NCI-H1092 (cell line): ENCODE data around the gene PSMA8.
"Not testable (repeated sequence)": the region's sequence is repeated elsewhere in the genome, so short reads cannot be mapped to it uniquely, and the experiment has no call there.

Source experiments
- DNase-seq: peaks from one replicate; lab custom pipeline; 2025; lab: John Stamatoyannopoulos, UW

Gene PSMA8

DNA sequence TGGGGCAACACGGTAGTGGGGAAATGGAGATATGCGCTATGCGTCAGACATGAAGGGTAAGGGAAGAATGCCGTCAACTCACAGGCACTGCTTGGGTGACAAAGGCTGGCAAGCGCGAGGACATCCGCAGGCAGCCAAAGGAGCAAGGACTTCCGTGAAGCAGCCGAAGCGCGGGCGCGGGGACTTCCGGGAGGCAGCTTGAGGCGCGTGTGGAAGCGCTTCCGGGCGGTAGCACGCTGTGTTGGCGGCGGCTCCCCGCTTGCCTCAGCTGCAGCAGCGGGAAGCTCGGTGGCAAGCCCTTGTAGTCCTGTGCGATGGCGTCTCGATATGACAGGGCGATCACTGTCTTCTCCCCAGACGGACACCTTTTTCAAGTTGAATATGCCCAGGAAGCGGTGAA is at the start of gene PSMA8:
PSMA8 (plus strand) TSS at position 218 of the 400 bp plus-strand sequence; CDS start at position 315, 97 bp downstream.
- no peak for DNase-seq

DNA sequence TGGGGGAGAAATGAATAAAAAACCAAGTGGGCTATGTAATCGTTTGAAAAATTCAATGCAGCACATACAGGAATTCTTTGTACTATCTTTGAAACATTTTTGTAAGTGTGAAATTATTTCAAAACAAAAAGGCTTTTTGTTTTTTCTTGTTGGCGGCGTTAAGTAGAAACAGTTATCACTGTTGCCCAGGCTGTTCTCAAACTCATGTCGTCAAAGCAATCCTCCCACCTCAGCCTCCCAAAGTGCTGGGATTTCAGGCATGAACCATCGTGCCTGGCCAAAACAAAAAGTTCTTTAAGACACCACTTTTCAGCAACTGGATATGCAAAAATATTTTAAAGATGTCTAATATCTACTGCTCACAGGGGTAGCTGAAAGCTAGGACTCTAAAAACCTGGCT is 48.6 kb upstream of the PSMA8 start:
- no peak for DNase-seq

DNA sequence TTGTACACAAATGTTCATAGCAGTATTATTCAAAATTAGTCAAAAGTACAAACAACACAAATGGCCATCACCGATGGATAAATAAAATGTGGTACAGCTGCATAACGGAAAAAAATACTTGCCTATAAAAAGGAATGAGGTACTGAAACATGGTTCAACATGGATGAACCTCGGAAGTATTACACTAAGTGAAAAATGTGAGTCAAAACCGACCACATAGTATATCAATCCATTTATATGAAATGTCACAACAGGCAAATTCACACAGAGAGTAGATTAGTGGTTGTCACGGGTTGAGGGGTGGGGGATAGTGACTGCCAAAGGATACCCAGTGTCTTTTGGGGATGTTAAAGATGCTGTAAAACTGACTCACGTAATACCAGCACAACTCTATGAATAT is 46.7 kb upstream of the PSMA8 start:
- no peak for DNase-seq

DNA sequence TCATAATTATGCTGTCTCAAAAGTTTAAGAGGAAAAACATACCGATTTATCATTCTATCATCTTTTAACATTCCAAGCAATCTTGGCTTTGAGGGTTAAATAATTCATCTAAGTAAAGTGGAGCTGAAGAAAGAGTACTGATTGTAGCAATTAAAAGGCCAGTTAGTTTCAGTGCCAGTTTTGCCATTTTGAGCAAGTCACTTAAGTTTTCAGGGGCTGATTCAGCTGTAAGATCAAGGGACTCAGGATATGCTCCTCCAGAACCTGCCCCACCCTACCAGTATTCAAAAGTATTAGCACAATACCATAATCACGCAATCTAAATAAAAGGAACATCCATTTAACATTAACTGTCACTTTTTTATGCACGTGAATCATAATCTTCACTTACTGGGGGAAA is 45.2 kb upstream of the PSMA8 start:
- DNase-seq = no peak

DNA sequence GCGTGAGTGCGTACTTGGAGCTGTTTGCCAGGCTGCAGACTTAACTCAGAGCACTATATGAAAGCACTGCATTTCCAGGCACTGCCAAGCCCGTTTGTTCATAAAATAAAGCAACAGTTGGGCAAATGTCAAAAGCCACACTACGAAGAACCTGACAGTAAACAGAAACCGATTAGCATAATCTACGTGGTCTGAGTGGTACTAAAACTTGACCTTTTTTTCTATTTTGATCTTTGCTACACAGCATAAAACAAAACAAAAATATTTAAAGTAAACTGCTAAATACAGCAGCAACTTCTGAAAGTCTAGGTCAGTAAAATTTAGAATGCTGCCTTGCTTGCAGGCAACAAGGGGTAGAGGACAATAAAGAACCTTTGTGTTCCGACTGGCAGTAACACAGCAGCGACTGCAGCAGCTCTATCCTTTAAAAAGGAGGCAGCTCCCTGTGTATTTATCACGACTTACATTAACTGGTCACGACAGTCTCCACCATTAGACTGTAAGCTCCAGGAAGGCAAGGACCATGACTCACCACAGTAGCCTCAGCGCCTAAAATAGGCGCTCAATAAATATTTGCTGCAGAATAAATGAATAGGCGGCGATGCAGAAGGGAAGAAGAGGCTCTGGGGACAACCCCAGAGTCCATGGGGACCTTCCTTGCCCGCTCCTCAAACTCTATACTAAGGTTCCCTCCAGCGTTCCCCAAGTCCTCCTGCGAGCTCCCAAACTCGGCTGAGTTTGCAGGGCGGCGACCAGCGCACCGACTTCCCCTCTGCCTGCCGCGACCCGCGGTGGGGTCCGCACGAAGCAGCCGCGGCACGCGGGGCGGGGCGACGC is 44.2 kb upstream of the PSMA8 start:
- DNase-seq = no peak

DNA sequence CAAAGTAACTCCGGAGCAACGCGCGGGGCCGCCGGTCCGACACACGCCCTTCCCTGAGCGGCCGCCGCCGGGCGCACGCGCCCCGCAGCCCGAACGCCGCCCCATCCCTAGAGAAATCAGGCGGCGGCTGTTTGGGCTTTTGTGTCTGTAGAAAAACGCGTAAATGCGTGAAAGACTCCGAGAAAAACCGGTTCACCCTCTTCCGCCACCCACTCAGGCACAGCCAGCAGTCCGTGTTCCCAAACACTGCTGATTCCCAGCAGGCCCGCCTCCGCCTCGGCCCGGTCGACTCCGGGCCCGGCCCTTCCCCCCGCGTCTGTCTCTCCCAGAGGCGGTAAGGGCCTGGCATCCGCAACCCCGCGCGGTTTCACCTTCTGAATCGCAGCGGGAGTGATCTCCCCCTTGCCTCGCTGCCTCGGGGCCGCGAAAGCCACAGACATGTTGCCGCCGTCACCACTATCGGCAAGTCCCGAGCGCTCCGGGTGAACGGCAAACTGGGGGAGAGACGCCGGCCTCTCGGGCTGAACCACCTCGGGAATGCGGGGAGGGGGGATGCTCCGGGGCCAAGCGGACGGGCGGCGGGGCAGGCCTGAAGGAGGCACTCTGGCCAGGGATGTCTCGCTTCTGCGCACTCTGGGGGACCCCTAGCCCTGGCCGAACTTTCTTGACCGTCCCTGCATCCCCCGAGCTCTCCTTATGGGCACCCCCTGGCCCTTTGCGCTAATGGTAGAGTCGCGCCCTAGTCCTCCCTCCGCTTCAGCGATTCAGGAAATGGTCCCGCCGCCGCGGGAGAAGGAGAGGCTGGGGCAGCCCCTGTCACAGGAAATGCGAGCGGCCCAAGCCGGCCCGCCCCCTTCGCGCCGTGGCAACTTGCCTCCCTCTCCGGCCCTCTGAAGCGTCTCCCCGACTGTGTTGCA is 43.3 kb upstream of the PSMA8 start, which contains the start of gene SS18:
SS18 (minus strand) TSS at position 484 of the 917 bp plus-strand sequence; CDS start at position 440, 44 bp downstream.
- peak; percentile 89 for DNase-seq

DNA sequence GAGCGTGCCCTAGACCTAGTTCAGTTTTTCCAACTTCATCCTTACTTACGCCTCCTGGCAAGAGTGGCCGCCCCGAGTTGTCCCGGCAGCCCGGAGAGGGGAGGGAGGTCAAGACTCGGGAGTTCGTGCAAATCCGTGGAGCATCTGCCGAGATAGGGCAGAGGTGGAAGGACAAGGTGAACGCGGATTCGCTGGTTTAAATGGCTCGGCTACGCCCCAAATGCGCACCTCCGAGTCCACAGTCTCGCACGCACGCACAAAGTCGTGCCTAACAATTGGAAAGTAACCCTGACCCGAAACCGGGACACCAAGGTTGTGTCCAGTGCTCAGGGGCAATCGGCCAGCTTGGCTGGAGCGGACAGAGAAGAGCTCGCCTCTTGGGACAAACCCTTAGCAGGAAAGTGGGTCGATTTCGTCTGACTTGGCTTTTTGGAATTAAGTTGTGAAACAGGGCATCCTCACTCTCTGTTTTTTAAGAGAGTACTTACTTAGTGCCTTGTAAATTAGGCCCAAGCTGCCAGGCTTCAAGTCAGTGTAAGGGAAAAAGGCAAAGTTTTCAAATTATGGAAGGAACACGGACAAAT is 42.5 kb upstream of the PSMA8 start:
- no peak for DNase-seq

DNA sequence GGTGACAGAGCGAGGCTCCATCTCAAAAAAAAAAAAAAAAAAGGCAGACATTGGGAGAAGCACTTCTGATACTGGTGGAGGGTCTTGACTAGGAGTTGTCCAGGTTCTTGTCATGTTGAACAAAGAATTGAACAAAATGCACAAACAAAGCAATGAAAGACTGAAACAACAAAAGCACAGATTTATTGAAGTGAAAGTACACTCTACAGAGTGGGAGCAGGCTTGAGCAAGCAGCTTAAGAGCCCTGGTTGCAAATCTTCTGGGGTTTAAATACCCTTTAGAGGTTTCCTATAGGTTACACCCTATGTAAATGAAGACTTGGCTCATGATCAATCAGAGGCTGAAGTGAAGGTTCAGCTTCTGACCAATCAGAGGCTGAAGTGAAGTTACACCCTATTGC is 36.8 kb upstream of the PSMA8 start:
- DNase-seq = no peak

DNA sequence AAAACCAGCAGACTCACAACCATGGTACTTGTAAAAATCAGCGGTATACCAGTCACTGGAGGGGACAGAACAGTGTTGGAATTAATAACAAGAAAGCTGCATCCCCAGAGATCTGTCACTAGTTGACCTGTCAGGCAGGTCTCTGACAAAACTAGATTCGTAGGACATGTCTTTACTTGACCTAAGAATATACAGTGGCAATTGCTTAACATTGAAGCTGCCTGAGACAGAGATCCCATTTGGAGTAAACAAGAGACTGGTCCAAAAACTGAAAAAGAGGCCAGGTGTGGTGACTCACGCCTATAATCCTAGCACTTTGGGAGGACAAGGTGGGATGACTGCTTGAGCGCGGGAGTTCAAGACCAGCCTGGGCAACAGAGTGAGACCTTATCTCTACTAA is 36.1 kb upstream of the PSMA8 start:
- DNase-seq = no peak

DNA sequence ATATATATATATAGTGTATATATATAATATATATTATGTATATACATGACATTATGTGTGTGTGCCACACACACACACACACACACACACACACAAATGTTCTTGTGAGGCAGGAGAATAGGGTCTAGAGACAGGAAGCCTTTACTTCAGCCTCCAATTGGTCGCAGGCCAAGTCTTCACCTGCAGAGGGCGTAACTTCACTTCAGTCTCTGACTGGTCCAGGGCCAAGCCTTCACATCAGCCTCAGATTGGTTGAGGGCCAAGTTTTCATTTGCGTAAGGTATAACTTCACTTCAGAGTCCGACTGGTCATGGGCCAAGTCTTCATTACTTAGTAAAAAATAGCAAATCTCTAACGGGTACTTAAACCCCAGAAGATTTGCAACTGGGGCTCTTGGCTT is 30.1 kb upstream of the PSMA8 start:
- DNase-seq = no peak

DNA sequence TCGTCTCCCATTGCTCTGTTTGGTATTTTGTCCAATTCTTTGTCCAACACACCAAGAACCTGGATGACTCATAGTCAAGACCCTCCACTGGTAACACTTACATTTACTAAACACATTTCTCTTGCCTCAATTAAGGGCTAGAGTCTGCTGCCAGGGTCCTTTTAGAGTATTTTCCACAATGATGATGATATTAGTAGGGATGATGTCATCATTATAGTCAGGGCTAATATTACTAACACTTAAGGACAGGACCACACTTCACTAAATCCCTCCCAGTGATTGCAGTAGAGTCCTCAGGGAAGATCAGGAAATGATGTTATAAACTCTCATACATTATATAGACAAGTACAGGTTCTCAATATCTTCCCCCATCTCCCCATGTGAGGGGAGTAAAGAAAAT is 29.6 kb upstream of the PSMA8 start:
- no peak for DNase-seq

DNA sequence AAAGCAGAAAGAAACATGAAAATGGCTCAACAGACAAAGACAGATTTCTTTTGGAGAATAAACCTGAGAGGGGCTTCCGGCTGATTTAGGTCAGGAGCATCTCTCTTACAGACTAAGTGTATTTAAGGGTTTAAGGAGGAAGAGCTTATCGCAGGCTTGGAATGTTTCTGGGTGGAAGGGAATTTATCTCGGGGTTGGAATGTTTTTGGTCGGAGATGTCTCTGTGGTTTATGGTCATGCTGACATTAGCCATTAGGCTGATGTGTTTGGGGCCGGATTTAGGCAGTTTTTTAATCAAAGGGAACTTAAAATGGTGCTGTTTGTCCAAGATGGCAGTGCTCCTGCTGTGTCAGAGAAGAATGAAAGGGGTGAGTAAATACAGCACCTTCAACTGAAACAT is 14.4 kb upstream of the PSMA8 start:
- no peak for DNase-seq

DNA sequence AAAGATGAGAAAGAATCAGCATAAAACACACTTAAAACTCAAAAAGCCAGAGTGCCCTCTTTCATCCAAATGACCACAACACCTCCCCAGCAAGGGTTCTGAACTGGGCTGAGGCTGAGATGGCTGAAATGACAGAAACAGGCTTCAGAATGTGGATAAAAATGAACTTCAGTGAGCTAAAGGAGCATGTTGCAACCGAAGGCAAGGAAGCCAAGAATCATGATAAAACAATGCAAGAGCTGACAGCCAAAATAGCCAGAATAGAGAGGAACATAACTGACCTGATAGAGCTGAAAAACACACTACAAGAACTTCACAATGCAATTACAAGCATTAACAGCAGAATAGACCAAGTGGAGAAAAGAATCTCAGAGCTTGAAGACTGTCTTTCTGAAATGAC is 12.2 kb upstream of the PSMA8 start:
- DNase-seq = no peak

DNA sequence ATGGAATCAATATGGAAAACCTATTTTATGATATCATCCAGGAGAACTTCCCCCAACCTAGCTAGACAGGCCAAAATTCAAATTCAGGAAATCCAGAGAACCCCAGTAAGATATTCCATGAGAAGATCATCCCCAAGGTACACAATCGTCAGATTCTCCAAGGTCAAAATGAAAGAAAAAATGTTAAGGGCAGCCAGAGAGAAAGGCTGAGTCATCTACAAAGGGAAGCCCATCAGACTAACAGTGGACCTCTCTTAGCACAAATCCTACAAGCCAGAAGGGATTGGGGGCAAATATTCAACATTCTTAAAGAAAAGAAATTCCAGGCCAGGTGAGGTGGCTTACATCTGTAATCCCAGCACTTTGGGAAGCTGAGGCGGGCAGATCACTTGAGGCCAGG is 11.7 kb upstream of the PSMA8 start:
- DNase-seq = not testable (repeated sequence)

DNA sequence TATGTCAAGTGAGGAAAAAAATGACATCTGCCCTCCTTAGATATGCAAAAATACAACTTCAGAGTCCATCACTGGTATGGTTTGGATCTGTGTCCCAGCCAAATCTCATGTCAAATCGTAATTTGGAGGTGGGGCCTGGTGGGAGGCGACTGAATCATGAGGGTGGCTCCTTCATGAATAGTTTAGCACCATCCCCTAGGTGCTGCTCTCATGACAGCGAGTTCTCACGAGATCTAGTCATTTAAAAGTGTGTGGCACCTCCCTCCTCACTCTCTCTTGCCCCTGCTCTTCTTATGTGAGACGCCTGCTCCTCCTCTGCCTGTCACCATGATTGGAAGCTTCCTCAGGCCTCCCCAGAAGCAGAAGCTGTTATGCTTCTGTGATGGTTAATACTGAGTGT is 5.9 kb upstream of the PSMA8 start:
- DNase-seq = no peak

DNA sequence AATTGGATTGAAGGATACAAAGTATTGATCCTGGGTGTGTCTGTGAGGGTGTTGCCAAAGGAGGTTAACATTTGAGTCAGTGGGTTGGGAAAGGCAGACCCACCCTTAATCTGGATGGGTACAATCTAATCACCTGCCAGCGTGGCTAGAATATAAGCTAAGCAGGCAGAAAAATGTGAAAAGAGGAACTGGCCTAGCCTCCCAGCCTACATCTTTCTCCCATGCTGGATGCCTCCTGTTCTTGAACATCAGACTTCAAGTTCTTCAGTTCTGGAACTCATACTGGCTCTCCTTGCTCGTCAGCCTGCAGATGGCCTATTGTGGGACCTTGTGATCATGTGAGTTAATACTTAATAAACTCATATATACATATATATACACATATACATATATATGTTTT is 5.5 kb upstream of the PSMA8 start:
- not testable (repeated sequence) for DNase-seq

DNA sequence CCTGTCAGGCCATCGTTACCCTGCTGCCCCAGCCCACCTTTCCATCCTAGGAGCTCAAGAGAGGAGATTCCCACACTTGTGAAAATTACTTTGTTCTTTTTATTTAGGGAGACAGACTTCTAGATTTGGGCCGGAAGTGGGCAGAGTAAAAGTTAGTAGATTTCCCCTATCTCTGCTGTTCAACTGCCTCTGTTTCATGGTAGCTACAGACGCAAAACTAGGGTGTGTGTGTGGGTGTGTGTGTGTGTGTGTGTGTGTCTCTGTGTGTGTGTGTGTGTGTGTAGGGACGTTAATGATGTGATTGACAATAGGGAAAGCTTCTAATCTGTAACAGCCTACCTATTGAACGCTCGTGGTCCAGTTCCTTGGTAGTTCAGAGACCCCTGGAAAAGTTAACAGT is 438 bp downstream of the PSMA8 start:
- no peak for DNase-seq

DNA sequence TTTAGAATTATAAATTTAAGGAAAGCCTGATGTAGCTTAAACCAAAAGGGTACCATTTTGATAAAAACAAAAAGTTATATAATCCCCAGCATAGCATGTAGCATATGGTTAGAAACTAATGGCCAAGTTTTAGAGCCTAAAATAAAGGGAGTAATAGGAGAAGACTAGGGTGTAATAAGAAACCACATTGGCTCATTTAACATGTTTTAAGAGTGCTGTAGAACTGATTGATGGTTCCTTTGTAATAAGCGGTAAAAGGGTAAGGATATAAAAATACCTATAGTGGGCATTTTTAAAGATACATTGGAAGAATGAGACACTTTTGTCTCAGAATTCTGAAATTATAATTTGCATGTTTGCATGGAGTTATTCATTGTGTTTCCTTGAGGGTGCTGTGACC is 1.9 kb downstream of the PSMA8 start:
- DNase-seq = no peak

DNA sequence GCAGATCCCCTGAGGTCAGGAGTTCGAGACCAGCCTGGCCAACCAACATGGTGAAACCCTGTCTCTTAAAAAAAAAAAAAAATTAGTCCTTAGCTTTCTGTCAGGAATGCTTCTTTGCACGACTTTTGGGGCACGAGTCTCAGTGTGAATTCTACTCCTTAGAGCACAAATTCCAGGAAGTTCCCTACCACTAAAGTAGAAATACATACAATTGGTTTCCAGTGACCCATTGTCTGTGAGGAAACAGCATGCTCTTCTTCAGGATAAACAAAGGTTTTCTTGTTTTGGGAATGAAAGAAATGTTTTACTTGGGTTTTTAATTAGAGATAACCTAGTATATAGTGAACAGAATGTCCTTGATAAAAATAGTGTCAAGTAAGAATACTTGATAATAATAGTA is 23.7 kb downstream of the PSMA8 start:
- DNase-seq = no peak

DNA sequence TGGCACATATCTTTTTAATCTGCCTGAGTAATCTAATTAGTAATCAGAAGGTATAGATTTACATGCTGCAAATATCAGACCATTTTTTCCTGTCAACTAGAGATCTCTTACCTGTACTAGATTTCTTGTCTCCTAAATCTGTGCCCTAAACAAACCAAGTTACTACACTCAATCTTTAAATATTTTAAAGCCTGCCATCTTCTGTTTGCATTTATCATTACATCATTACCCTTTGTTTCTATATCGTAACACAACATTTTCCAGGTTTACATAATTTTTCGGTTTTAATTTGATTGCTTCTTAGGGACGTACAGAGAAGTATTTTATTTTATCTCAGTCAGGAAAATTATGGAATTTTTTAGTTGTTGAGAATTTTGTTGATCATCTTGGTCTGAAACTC is 25.7 kb downstream of the PSMA8 start:
- no peak for DNase-seq

DNA sequence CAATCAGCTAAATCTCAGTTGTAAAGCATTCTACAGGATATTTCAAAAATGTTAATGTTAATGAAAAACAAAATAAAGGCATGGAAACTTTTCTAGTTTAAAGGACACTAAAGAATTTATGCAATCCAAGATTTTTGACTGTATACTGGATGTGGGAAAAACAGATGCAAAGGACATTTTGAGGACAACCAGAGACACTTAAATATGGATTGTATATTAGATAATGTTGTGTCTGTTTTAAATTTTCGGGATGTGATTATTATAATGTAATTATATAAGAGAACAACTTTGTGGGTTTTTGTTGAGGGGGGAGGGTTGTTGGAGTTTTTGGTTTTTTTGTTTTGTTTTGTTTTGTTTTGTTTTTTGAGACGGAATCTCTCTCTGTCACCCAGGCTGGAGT is 30.9 kb downstream of the PSMA8 start:
- no peak for DNase-seq

DNA sequence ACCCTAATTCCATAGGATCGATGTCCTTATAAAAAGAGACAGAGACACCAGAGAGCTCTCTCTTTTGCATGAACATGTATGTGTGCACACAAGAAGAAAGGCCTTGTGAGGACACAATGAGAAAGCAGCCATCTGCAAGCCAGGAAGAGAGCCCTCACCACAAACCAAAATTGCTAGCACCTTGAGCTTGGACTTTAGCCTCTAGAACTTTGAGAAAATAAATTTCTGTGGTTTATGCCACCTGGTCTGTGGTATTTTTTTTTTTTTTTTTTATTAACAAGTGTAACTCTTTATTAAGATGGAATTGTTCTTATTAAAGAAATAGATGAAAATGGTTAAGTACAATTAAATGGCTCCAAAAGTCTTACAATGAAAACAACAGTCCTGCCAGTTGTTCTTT is 33.9 kb downstream of the PSMA8 start:
- not testable (repeated sequence) for DNase-seq

DNA sequence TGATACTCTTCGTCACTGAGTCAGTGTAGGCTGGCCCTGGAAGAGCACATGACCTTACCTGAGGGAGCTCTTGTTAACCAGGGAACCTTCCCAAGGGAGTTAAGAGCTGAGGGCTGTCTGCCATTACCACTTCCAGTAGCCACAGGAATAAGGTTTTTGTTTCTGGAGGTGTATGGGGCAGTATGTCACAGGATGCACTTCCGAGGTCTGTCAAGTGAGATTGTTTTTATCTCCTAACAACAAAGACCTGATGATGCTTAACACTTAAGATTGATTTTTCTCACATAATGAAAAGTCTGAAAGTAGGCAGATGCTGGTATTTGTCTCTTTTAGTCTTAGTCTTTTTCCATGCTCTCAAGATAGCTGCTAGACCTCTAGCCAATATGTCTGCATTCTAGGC is 41.8 kb downstream of the PSMA8 start:
- no peak for DNase-seq
